Measurements from ENCODE around the gene MAD1L1.

MAD1L1 gene

GRCh38 chr7:1927937-1928644 lies 304.7 kb downstream of the MAD1L1 start:
- DNase-seq (ENCODE audit: low read depth in 3 of 3): no peak

- DNase-seq (ENCODE audit: low read depth in 3 of 3): no peak
Measured at GRCh38 chr7:1926908-1927306, 305.8 kb downstream of the MAD1L1 start.

GRCh38 chr7:1925973-1926907 lies 306.5 kb downstream of the MAD1L1 start:
- no peak for DNase-seq (ENCODE audit: low read depth in 3 of 3)

GRCh38 chr7:1925349-1925748 lies 307.4 kb downstream of the MAD1L1 start:
- no peak for DNase-seq (ENCODE audit: low read depth in 3 of 3)

GRCh38 chr7:1924258-1924817 lies 308.4 kb downstream of the MAD1L1 start:
- DNase-seq (ENCODE audit: low read depth in 3 of 3): no peak

- DNase-seq (ENCODE audit: low read depth in 3 of 3): no peak
Measured at GRCh38 chr7:1923409-1924257, 309.1 kb downstream of the MAD1L1 start.

GRCh38 chr7:1922870-1923236 lies 309.9 kb downstream of the MAD1L1 start:
- DNase-seq (ENCODE audit: low read depth in 3 of 3): no peak

GRCh38 chr7:1922071-1922869 lies 310.5 kb downstream of the MAD1L1 start:
- DNase-seq (ENCODE audit: low read depth in 3 of 3): peak in 2 of 3 donors; percentile 49 to 54

GRCh38 chr7:1920881-1921280 lies 311.9 kb downstream of the MAD1L1 start:
- no peak for DNase-seq (ENCODE audit: low read depth in 3 of 3)

GRCh38 chr7:1920266-1920681 lies 312.5 kb downstream of the MAD1L1 start:
- no peak for DNase-seq (ENCODE audit: low read depth in 3 of 3)

- no peak for DNase-seq (ENCODE audit: low read depth in 3 of 3)
Measured at GRCh38 chr7:1919539-1920265, 313.0 kb downstream of the MAD1L1 start.

- no peak for DNase-seq (ENCODE audit: low read depth in 3 of 3)
Measured at GRCh38 chr7:1918881-1919525, 313.7 kb downstream of the MAD1L1 start.

GRCh38 chr7:1918063-1918645 lies 314.6 kb downstream of the MAD1L1 start:
- no peak for DNase-seq (ENCODE audit: low read depth in 3 of 3)

- no peak for DNase-seq (ENCODE audit: low read depth in 3 of 3)
Measured at GRCh38 chr7:1917221-1918062, 315.3 kb downstream of the MAD1L1 start.

GRCh38 chr7:1916601-1916970 lies 316.2 kb downstream of the MAD1L1 start:
- DNase-seq (ENCODE audit: low read depth in 3 of 3): no peak

GRCh38 chr7:1915956-1916600 lies 316.7 kb downstream of the MAD1L1 start:
- no peak for DNase-seq (ENCODE audit: low read depth in 3 of 3)

- no peak for DNase-seq (ENCODE audit: low read depth in 3 of 3)
Measured at GRCh38 chr7:1915326-1915725, 317.4 kb downstream of the MAD1L1 start.

GRCh38 chr7:1914743-1915142 lies 318.0 kb downstream of the MAD1L1 start:
- DNase-seq (ENCODE audit: low read depth in 3 of 3): no peak

Data from stimulated activated CD4-positive, alpha-beta T cell treated with anti-CD3 and anti-CD28 coated beads, TNF-alpha, amount 100 ng/mL, for 48 hours (primary cell).